GM12865 (cell line): ENCODE results near the gene CTPS2.
A peak's percentile ranks its signal among the peaks of the same experiment; 100 is the strongest.
"Not testable (repeated sequence)": the region's sequence is repeated elsewhere in the genome, so short reads cannot be mapped to it uniquely, and the experiment has no call there.

Source experiments
- DNase-seq: peaks from one replicate; pipeline ENCODE4 v3.0.0; 2010; ENCODE audit warnings: low read depth
- H3K4me3 ChIP-seq: 2 replicates; pipeline ENCODE4 v1.5.1; 2011; ENCODE audit warnings: mild to moderate bottlenecking, low read depth, low read length, control low read depth
- TF ChIP-seq, protein P1 (sequence below): IDR thresholded peaks from 2 replicates; pipeline ENCODE4 v1.5.1; 2011; ENCODE audit warnings: low read length, control low read depth, low read depth, inconsistent platforms; ENCODE audit not compliant: insufficient read depth; ENCODE audit errors: missing control alignments

Gene CTPS2, protein sequence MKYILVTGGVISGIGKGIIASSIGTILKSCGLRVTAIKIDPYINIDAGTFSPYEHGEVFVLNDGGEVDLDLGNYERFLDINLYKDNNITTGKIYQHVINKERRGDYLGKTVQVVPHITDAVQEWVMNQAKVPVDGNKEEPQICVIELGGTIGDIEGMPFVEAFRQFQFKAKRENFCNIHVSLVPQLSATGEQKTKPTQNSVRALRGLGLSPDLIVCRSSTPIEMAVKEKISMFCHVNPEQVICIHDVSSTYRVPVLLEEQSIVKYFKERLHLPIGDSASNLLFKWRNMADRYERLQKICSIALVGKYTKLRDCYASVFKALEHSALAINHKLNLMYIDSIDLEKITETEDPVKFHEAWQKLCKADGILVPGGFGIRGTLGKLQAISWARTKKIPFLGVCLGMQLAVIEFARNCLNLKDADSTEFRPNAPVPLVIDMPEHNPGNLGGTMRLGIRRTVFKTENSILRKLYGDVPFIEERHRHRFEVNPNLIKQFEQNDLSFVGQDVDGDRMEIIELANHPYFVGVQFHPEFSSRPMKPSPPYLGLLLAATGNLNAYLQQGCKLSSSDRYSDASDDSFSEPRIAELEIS

GRCh38 chrX:16712548-16713155, at the start of gene CTPS2:
Gene CTPS2 (minus strand): TSS chrX:16712669. CDS start chrX:16702902, 9,767 bp downstream.
- peak within 1 kb of the TSS; percentile 68 for H3K4me3 ChIP-seq
- DNase-seq, result peak; percentile 79
- TF ChIP-seq, protein P1, sequence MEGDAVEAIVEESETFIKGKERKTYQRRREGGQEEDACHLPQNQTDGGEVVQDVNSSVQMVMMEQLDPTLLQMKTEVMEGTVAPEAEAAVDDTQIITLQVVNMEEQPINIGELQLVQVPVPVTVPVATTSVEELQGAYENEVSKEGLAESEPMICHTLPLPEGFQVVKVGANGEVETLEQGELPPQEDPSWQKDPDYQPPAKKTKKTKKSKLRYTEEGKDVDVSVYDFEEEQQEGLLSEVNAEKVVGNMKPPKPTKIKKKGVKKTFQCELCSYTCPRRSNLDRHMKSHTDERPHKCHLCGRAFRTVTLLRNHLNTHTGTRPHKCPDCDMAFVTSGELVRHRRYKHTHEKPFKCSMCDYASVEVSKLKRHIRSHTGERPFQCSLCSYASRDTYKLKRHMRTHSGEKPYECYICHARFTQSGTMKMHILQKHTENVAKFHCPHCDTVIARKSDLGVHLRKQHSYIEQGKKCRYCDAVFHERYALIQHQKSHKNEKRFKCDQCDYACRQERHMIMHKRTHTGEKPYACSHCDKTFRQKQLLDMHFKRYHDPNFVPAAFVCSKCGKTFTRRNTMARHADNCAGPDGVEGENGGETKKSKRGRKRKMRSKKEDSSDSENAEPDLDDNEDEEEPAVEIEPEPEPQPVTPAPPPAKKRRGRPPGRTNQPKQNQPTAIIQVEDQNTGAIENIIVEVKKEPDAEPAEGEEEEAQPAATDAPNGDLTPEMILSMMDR, result no peak

GRCh38 chrX:16761500-16761899, 49.0 kb upstream of the CTPS2 start:
- not testable (repeated sequence) for DNase-seq, H3K4me3 ChIP-seq

GRCh38 chrX:16756724-16757123, 44.3 kb upstream of the CTPS2 start:
- TF ChIP-seq, protein P1, result no peak
- no peak overlapping the region for H3K4me3 ChIP-seq
- no peak for DNase-seq

DNA sequence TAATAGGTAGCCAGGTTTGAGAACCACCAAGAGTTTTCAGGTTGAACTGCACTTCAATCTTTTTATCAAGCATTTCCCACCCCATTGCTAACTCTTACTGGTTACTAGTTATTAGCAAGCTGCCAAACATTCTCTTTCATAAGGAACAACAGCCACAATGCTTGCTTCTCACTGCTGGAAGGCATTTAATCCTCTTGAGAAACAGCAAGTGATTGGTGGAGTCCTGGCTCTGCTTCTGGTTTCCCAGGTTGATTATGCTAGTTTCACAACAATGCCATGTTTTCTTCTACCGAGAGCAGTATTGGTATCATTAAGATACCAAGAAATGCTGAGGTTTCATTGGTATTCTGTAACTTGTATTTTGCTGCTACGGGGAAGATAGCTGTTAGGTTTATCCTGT, 41.5 kb upstream of the CTPS2 start:
- H3K4me3 ChIP-seq, result no peak overlapping the region
- DNase-seq, result no peak
- TF ChIP-seq, protein P1, result no peak

DNA sequence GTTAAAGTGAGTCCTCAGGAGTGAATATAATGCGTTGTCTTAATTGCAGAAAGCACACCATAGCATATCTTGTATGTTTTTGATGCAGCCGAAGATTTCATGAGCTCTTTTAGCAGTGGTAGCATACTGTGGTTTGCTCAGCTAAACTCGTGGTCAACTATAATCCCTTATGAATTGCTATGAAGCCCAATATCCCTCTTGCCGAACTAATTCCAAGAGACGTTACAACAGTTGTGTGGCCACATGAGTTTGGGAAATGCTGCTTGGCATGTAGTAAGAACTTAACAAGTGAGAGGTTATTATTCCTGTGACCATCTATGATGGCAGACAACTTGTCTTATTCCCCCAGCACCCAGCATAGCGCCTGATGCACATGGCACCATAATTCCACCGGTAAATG, 37.7 kb upstream of the CTPS2 start:
- TF ChIP-seq, protein P1, result no peak
- no peak overlapping the region for H3K4me3 ChIP-seq
- no peak for DNase-seq

- DNase-seq, result no peak
- no peak overlapping the region for H3K4me3 ChIP-seq
- TF ChIP-seq, protein P1, result no peak
Observed at GRCh38 chrX:16748425-16748824, 36.0 kb upstream of the CTPS2 start.

- no peak overlapping the region for H3K4me3 ChIP-seq
- TF ChIP-seq, protein P1, result no peak
- no peak for DNase-seq
Observed at GRCh38 chrX:16745659-16746058, 33.2 kb upstream of the CTPS2 start.
